BE2C (cell line): ENCODE results near the gene SLC13A3.

Experiments
- DNase-seq: peaks from one replicate; pipeline ENCODE4 v3.0.0-alpha.2; 2020
- H3K27me3 ChIP-seq: fragments of 250-450 bp; sonication (Bioruptor Pico); 2 replicates; pipeline ENCODE4 v1.5.1; 2020; ENCODE audit warnings: mild to moderate bottlenecking
- H3K36me3 ChIP-seq: fragments of 250-450 bp; sonication (Bioruptor Pico); 2 replicates; pipeline ENCODE4 v1.5.1; 2020; ENCODE audit warnings: mild to moderate bottlenecking
- H3K4me1 ChIP-seq: fragments of 250-450 bp; sonication (Bioruptor Pico); 2 replicates; pipeline ENCODE4 v1.5.1; 2020
- H3K4me3 ChIP-seq: 2 replicates; pipeline ENCODE4 v1.5.1; 2011; ENCODE audit warnings: low read depth, low read length
- H3K9me3 ChIP-seq: fragments of 250-450 bp; sonication (Bioruptor Pico); 2 replicates; pipeline ENCODE4 v1.5.1; 2020
- TF ChIP-seq, protein P1 (sequence below): IDR thresholded peaks from 2 replicates; pipeline ENCODE4 v1.5.1; 2012; ENCODE audit warnings: mild to moderate bottlenecking, low read depth, low read length

SLC13A3 gene

GRCh38 chr20:46576774-46577395 is 74.4 kb downstream of the SLC13A3 start:
- H3K27me3 ChIP-seq: peaks cover 17% of the 10 kb centered on the region
- TF ChIP-seq, protein P1, sequence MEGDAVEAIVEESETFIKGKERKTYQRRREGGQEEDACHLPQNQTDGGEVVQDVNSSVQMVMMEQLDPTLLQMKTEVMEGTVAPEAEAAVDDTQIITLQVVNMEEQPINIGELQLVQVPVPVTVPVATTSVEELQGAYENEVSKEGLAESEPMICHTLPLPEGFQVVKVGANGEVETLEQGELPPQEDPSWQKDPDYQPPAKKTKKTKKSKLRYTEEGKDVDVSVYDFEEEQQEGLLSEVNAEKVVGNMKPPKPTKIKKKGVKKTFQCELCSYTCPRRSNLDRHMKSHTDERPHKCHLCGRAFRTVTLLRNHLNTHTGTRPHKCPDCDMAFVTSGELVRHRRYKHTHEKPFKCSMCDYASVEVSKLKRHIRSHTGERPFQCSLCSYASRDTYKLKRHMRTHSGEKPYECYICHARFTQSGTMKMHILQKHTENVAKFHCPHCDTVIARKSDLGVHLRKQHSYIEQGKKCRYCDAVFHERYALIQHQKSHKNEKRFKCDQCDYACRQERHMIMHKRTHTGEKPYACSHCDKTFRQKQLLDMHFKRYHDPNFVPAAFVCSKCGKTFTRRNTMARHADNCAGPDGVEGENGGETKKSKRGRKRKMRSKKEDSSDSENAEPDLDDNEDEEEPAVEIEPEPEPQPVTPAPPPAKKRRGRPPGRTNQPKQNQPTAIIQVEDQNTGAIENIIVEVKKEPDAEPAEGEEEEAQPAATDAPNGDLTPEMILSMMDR: no peak
- no peaks in the 10 kb centered on the region for H3K9me3 ChIP-seq
- no peak overlapping the region for H3K4me3 ChIP-seq
- H3K36me3 ChIP-seq: no peaks in the 10 kb centered on the region
- no peak for DNase-seq
- no peaks in the 10 kb centered on the region for H3K4me1 ChIP-seq

DNA sequence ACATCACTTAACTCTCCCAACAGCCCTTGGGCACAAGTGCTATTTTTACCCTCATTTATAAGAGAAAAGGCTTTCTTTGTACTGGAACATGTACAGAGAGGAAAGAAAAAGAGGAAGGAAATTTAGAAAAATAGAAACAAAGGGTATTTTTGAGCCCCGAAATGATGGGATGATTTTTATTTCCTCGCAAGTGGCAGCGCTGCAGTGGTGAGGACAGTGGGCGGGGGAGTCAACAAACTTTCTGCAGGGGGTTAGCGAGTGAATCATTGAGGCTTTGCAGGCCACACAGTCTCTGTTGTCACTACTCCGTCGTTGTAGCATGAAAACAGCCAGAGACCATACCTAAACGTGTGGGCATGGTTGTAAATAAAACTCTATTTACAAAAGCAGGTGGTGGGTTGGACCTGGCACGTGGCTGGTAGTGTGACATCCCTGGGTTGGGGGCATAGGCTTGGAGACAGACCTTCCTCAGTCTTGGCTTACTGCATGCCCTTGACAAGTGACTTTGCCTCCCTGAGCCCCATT is 75.3 kb downstream of the SLC13A3 start:
- no peak for DNase-seq
- H3K4me3 ChIP-seq: no peak overlapping the region
- peaks cover 10% of the 10 kb centered on the region; the same call in 1 of the 2 replicates for H3K27me3 ChIP-seq
- H3K36me3 ChIP-seq: no peaks in the 10 kb centered on the region
- TF ChIP-seq, protein P1: no peak
- H3K9me3 ChIP-seq: peaks cover 5% of the 10 kb centered on the region
- no peaks in the 10 kb centered on the region for H3K4me1 ChIP-seq

DNA sequence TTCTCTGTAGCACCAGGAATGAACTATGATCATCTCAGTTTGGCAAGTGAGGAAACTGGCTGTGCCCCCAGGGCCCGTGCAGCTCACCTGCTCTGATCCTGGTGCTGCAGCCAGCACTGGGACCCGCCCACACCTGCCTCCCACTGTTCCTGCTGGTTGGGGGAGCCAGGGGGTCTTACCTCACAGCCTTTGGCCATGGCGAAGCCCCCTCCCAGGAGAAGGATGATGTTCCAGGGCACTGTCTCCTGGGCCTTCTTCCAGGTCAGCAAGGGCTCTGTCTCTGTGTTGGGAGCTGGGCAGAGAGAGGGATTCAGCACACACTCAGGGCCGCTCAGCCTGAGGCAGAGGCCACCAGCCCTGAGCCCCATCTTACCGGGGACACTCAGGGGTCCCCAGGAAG is 75.9 kb downstream of the SLC13A3 start:
- no peak for DNase-seq
- H3K4me1 ChIP-seq: no peaks in the 10 kb centered on the region
- peaks cover 5% of the 10 kb centered on the region for H3K9me3 ChIP-seq
- H3K4me3 ChIP-seq: no peak overlapping the region
- TF ChIP-seq, protein P1: no peak
- H3K27me3 ChIP-seq: peaks cover 10% of the 10 kb centered on the region; the same call in 1 of the 2 replicates
- H3K36me3 ChIP-seq: no peaks in the 10 kb centered on the region

- no peak for DNase-seq
- Histone ChIP-seq H3K36me3 (no peaks in the 10 kb centered on the region), H3K9me3 (peaks cover 5% of the 10 kb centered on the region), H3K27me3 (peaks cover 10% of the 10 kb centered on the region; the same call in 1 of the 2 replicates), H3K4me1 (no peaks in the 10 kb centered on the region), H3K4me3 (no peak overlapping the region)
- TF ChIP-seq, protein P1: no peak
These were observed 77.3 kb downstream of the SLC13A3 start for GRCh38 chr20:46573788-46574584.

GRCh38 chr20:46573234-46573633 is 78.0 kb downstream of the SLC13A3 start:
- H3K4me1 ChIP-seq: no peaks in the 10 kb centered on the region
- TF ChIP-seq, protein P1: no peak
- H3K36me3 ChIP-seq: no peaks in the 10 kb centered on the region

More at GRCh38 chr20:46573234-46573633, 78.0 kb downstream of the SLC13A3 start:
- DNase-seq: no peak
- Histone ChIP-seq H3K27me3 (peaks cover 10% of the 10 kb centered on the region; the same call in 1 of the 2 replicates), H3K4me3 (no peak overlapping the region), H3K9me3 (peaks cover 5% of the 10 kb centered on the region)
